NT2/D1 (cell line): ENCODE measurements around the gene TEDC1.

Experiments
- SUZ12 ChIP-seq: IDR thresholded peaks from 2 replicates; pipeline ENCODE4 v1.6.1; 2011; ENCODE audit not compliant: insufficient read length, insufficient read depth; ENCODE audit errors: extremely low read depth
- YY1 ChIP-seq: IDR thresholded peaks from 2 replicates; pipeline ENCODE4 v1.6.1; 2011; ENCODE audit not compliant: insufficient read length, insufficient read depth
- ZNF274 ChIP-seq: IDR thresholded peaks from 2 replicates; pipeline ENCODE4 v1.6.1; 2011; ENCODE audit warnings: mild to moderate bottlenecking, low read depth, low read length

DNA sequence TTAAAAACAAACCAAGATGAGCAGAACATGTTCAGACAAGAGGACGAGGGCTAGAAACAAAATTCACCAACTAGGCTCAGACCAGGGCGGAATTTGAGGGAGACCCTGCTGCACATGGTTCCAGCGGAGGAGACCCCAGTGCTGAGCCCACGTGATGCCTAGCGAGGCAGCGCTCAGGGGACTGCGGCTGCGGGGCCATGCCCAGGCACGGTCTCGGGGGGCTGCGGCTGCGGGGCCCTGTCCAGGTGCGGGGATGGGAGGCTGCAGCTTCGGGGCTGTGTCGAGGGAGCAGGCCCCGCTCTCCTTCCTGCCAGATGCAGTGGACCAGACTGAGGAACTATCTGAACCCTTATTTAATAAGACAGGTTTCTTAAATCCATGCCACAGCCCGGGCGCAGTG, 29.1 kb upstream of the TEDC1 start:
- TF ChIP-seq SUZ12 = no peak
- no peak for TF ChIP-seq YY1
- no peak for TF ChIP-seq ZNF274
